Amygdala (tissue), 56 donors: ENCODE measurements around the gene WDR37.

Experiments
- DNase-seq, 56 donors: peaks; one replicate each; lab custom pipeline; 2025; lab: John Stamatoyannopoulos, UW

Gene WDR37

GRCh38 chr10:1068380-1069361 is 12.5 kb downstream of the WDR37 start:
- DNase-seq = no peak

- no peak for DNase-seq
Observed at GRCh38 chr10:1070919-1071318, 14.7 kb downstream of the WDR37 start.

GRCh38 chr10:1074052-1074747 is 18.0 kb downstream of the WDR37 start:
- no peak for DNase-seq

DNA sequence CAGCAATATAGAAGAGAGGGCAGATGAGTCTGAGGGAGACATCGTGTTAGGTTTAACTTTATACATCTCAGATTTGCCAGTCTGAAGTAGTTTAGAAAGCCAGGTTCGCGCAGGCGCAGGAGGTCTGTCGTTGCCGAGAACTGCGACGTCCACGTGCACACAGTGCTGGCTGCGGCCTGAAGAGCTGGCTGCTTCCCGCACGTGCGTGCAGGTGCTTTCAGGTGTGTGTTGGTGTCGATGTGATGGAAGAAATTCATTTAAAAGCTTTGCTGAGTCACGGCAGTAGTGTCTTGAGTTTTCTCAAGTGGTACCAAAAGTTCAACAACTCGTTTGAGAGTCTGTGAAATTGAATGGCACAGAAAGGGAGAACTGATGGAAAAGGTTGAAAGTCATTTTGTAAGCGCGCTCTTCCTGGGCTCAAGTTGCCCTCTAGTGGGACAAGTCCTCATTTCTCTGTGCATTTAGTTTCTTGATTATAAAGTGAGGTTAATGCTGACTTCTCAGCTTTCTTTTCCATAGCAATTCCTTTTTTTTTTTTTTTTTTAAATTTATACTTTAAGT is 18.6 kb downstream of the WDR37 start:
- DNase-seq = no peak

- DNase-seq = no peak
Observed at GRCh38 chr10:1078668-1079067, 22.5 kb downstream of the WDR37 start.

DNA sequence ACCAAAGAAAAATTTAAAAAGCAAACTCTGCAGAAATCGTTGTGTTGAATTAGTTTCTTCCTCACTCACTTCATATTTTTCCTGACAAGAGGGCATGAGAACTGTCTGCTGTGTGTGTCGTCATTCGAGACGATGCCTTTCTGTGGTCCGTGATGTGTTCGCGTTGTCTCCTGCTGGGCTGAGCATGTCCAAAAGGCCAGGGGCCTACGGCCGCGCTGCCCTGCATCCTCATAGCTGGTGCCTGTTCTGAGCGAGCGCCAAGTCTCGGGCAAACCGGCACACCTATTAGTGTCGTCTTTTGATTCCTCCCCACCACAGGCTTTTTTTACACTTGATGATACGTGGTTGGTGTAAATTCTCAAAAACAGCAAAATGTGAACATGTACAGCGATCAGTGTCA is 27.4 kb downstream of the WDR37 start:
- DNase-seq = no peak

GRCh38 chr10:1084011-1084950 is 28.1 kb downstream of the WDR37 start:
- no peak for DNase-seq

DNA sequence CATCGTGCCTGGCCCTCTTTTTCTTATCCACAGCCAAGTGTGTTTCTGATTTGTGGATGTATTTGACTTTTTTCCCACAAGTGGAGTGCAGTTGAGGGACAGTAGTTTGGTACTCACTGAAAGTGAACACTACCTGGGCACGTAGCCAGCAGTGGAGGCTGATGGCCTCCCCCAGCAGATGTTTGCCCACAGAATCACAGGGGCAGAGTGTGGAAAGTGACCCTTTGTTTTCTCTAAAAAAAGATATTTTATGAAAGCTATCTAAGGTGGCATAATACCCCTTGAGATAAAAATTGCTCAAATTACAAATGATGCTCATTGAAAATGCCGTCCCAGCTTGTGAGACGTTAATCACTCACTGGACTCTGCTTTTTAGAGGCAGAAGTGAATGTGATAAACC is 29.1 kb downstream of the WDR37 start:
- DNase-seq = no peak

DNA sequence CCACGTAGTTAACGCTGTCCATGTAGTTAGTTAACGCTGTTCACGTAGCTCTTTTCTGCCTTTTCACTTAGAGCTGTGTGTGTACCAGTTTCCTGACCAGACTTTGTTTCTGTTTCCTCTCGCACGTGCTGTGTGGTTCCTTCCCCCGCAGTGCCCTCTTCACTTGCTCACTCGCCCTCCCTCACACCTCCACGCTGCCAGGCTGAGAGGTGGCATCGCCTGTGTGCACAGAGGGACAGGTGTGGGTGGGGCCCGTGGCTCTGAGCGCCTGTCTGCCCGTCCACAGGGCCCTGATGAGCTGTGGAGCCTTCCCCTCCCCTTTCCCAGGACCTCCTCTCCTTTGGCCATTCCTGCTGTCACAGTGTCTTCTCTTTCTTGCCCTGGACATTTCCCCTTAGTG is 30.6 kb downstream of the WDR37 start:
- no peak for DNase-seq

- DNase-seq = peak in 1 of 56 donors; percentile 30
Observed at GRCh38 chr10:1089017-1089689, 33.0 kb downstream of the WDR37 start.

DNA sequence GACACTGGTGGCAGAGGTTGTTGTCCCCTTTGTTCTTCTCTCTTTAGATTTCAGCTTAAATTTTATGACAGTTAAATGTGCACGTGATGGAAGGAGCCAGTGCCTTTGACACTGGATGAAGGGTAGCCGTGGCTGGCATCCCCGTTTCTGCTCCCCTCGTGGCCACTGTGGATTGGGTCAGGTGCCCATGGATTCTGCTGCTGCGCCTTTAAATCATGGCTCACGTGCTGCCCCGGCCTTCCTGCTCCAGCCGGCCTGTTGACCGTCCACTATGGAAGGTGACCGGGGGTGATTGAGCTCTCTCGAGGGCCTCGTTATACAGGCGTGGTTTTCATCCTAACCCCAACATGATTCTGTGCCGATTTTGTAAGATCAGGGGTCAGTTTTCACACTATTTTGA is 34.5 kb downstream of the WDR37 start:
- no peak for DNase-seq

DNA sequence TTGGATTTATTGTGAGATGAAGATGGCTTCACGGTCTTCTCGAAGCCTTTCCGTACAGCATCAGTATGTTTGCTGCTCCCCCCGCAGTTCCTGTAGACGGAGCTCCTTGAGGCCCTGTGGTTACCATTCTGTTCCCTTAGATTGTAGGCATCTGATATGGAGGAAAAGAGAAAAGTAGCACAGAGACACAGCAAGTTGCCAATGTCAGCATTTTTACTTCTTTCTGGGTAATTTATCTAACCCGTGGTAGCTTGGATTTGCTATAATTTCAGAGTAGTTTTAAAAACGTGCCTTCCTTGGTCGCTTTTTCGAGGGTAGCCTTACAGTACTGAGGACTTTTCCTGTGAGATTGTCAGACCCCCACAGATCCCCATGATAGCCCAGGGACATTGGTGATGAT is 37.5 kb downstream of the WDR37 start:
- no peak for DNase-seq

DNA sequence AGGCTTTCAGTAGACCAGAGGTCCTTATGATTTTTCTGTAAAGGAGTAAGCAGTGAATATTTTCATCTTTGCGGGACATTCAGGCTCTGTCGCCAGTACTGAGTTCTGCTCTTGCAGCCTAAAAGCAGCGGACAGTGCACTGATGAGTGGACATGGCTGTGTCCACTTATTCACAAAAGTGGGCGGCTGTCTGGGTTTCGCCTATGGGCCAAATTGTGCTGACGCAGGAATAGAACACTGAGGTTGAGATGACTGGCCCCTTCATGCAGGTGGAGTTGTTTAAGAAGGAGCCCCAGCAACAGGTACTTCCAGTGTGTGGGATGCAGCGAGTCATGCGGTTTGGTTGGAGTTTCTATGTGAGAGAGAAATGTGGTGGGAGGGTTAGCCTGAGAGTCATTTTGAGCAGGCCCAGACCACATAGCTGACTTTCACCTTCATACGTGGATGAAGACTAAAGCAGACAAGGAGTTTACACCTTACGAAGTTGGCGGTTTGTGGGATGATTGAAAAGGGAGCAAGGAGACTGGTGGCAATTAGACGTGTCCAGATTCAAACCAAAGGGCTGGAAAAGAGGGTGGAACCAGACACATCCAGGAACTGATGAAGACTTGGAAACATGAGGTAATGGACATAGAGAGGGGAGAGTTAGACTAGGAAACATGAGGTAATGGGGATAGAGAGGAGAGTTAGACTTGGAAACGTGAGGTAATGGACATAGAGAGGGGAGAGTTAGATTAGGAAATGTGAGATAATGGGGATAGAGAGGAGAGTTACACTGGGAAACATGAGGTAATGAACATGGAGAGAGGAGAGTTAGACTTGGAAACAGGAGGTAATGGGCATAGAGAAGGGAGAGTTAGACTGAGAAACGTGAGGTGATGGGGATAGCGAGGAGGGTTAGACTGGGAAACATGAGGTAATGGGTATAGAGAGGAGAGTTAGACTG is 38.2 kb downstream of the WDR37 start:
- DNase-seq = no peak

DNA sequence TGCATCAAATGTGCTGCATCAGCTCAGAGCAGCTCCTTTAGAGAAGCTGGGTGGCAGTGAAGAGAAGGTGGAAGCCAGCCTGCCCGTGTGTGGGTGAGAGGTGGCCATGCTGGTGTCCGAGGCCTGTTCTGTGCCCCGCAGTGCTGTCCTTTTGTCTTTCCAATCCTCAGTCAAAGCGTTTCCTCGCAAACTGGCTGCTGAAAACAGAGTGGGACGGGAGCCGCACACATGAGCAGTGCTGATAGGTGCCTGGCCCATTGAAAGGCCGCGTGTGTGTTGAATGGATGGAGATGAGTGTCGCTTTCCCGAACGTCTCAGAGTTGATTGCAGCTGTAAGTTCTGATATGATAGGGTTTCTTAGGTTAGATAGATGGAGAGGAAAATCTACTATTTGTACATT is 39.3 kb downstream of the WDR37 start:
- no peak for DNase-seq

GRCh38 chr10:1096287-1096889 is 40.2 kb downstream of the WDR37 start:
- no peak for DNase-seq

GRCh38 chr10:1097436-1097835 is 41.3 kb downstream of the WDR37 start:
- no peak for DNase-seq

GRCh38 chr10:1100143-1100542 is 44.0 kb downstream of the WDR37 start:
- DNase-seq = no peak

- DNase-seq = no peak
Observed at GRCh38 chr10:1100691-1101368, 44.6 kb downstream of the WDR37 start.
